SK-N-SH (cell line): ENCODE measurements around the gene FOSL1.

Source experiments
- EP300 ChIP-seq, 2 experiments: IDR thresholded peaks; 2 replicates each; pipeline versions ENCODE4 v1.4.0 to v1.6.1; 2012; ENCODE audit warnings: borderline replicate concordance in 1 of 2, low read depth in 1 of 2, low read length in 1 of 2
- FOXJ3 ChIP-seq: sonication (generic); formaldehyde crosslinking; IDR thresholded peaks from 2 replicates; pipeline ENCODE4 v1.5.1; 2020; ENCODE audit warnings: mild to moderate bottlenecking, missing genetic modification reagents
- GABPA ChIP-seq: IDR thresholded peaks from 2 replicates; pipeline ENCODE4 v1.4.0; 2012; ENCODE audit warnings: low read depth, mild to moderate bottlenecking
- MXI1 ChIP-seq: IDR thresholded peaks from 2 replicates; pipeline ENCODE4 v1.6.1; 2012; ENCODE audit warnings: mild to moderate bottlenecking, low read depth, low read length, improper control_type of control experiment
- NFIC ChIP-seq: IDR thresholded peaks from 2 replicates; pipeline ENCODE4 v1.4.0; 2012; ENCODE audit warnings: borderline replicate concordance
- POLR2AphosphoS5 ChIP-seq: IDR thresholded peaks from 2 replicates; pipeline ENCODE4 v1.6.1; 2012; ENCODE audit warnings: low read depth, low read length
- RCOR1 ChIP-seq: fragments of 150-350 bp; IDR thresholded peaks from 2 replicates; pipeline ENCODE4 v1.6.1; 2017; ENCODE audit warnings: antibody characterized with exemption, low read length
- REST ChIP-seq: IDR thresholded peaks from 2 replicates; pipeline ENCODE4 v1.6.1; 2012; ENCODE audit warnings: mild to moderate bottlenecking, low read depth, low read length, moderate library complexity
- RXRA ChIP-seq: IDR thresholded peaks from 2 replicates; pipeline ENCODE4 v1.4.0; 2012; ENCODE audit warnings: low read depth, mild to moderate bottlenecking, borderline replicate concordance
- SIN3A ChIP-seq: IDR thresholded peaks from 2 replicates; pipeline ENCODE4 v1.6.1; 2012; ENCODE audit warnings: low read depth, mild to moderate bottlenecking, low read length, moderate library complexity, borderline replicate concordance
- TAF1 ChIP-seq: IDR thresholded peaks from 2 replicates; pipeline ENCODE4 v1.6.1; 2012; ENCODE audit warnings: low read depth, mild to moderate bottlenecking, low read length, moderate library complexity, borderline replicate concordance
- TF ChIP-seq, protein P1 (sequence below): fragments of 200-600 bp; sonication (generic); IDR thresholded peaks from 2 replicates; pipeline ENCODE4 v1.6.1; 2017; ENCODE audit warnings: antibody characterized with exemption, mild to moderate bottlenecking, moderate library complexity

DNA sequence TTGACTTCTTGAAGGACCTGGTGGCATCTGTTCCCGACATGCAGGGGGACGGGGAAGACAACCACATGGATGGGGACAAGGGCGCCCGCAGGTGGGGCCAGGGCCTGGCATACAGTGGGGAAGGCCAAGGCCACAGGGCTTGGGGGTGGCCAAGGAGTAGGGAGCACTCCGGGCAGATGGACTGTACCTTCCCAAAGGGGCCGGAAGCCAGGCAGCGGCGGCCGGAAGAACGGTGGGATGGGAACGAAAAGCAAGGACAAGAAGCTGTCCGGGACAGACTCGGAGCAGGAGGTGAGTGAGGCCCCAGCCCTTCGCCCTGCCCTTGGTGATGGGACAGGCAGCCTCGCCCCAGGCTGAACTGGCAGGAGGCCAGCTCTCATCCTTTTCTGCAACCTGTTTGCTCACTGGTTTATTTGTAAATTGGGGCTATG is 20.2 kb upstream of the FOSL1 start:
- TF ChIP-seq MXI1, result peak; percentile 34; the same call in 1 of the 2 replicates
- TF ChIP-seq, protein P1, sequence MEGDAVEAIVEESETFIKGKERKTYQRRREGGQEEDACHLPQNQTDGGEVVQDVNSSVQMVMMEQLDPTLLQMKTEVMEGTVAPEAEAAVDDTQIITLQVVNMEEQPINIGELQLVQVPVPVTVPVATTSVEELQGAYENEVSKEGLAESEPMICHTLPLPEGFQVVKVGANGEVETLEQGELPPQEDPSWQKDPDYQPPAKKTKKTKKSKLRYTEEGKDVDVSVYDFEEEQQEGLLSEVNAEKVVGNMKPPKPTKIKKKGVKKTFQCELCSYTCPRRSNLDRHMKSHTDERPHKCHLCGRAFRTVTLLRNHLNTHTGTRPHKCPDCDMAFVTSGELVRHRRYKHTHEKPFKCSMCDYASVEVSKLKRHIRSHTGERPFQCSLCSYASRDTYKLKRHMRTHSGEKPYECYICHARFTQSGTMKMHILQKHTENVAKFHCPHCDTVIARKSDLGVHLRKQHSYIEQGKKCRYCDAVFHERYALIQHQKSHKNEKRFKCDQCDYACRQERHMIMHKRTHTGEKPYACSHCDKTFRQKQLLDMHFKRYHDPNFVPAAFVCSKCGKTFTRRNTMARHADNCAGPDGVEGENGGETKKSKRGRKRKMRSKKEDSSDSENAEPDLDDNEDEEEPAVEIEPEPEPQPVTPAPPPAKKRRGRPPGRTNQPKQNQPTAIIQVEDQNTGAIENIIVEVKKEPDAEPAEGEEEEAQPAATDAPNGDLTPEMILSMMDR, result no peak
- peak; percentile 43; the same call in 1 of the 2 replicates for TF ChIP-seq GABPA
- no peak for TF ChIP-seq SIN3A
- no peak for TF ChIP-seq RCOR1
- no peak for TF ChIP-seq POLR2AphosphoS5
- TF ChIP-seq EP300 (IDR thresholded peaks at IDR 0.05; ENCODE audit: borderline replicate concordance in 1 of 2, low read depth in 1 of 2, low read length in 1 of 2), result no peak
- TF ChIP-seq REST, result no peak
- TF ChIP-seq RXRA, result no peak
- no peak for TF ChIP-seq NFIC
- TF ChIP-seq TAF1, result no peak
- no peak for TF ChIP-seq FOXJ3 (CRISPR knock-in tag)
